Measurements from ENCODE around the gene EXOC1L.

EXOC1L gene

DNA sequence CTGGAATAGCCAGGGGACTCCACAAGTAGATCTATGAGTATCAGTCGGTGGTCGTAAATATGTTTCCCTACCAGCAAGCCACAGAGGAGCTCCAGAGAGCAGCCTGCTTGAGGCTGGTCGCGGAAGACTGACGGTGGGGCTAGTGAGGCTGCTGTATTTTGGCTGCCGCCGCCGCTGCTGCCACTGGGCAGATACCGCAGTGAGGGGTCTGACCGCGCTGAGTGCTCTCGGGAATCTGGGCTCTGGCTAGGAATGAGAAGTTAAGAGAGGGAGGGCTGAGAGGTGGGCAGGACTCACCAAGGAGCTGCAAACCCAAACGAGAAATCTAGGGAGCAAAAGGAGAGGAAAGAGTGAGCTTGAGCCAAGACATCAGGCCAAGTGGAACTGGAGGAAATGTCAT is at the start of gene EXOC1L:
TSS of gene EXOC1L (plus strand) at position 157 of the 400 bp plus-strand sequence. CDS start at position 394, 237 bp downstream.
- peak in 2 of 3 donors; percentile 1 to 2 for DNase-seq

DNA sequence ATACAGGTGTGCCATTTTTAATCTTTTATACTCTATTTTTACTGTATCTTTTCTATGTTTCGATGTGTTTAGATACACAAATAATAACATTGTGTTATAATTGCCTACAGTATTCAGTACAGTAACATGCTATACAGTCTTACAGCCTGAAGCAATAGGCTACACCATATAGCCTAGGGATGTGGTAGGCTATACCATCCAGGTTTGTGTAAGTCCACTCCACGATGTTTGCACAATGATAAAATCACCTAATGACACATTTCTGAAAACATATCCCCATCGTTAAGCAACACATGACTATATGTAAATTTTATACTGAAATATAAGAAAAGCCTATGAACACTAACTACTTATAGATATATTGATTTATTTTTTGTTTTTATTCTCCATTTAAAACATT is 48.9 kb upstream of the EXOC1L start:
- no peak for DNase-seq

- no peak for DNase-seq
Observed at GRCh38 chr4:55781341-55781740, 38.2 kb upstream of the EXOC1L start.

- no peak for DNase-seq
Observed at GRCh38 chr4:55781812-55782211, 37.8 kb upstream of the EXOC1L start.

- DNase-seq: no peak
Observed at GRCh38 chr4:55783584-55783983, 36.0 kb upstream of the EXOC1L start.

- DNase-seq: no peak
Observed at GRCh38 chr4:55784747-55785146, 34.8 kb upstream of the EXOC1L start.

- DNase-seq: no peak
Observed at GRCh38 chr4:55791666-55792065, 27.9 kb upstream of the EXOC1L start.

GRCh38 chr4:55793479-55793878 is 26.1 kb upstream of the EXOC1L start:
- no peak for DNase-seq

GRCh38 chr4:55794053-55794452 is 25.5 kb upstream of the EXOC1L start:
- DNase-seq: no peak

DNA sequence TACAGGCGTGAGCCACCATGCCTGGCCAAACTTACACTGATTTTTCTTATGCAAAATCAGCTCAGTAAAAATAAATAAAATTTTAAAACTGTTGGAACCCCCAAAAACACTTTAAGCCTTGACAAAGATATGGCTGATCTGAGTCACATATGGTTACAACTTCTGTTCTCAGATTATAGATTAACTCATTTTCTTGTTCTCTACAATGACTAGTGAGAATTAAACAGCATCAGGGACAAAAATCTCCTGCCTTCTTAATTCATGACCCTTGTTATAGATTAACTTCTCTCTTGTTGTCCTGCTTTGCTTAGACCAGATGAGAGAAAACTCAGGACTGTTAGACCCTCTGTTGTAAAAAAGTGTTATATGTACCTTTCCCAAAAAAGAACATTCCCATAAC is 24.2 kb upstream of the EXOC1L start:
- no peak for DNase-seq

DNA sequence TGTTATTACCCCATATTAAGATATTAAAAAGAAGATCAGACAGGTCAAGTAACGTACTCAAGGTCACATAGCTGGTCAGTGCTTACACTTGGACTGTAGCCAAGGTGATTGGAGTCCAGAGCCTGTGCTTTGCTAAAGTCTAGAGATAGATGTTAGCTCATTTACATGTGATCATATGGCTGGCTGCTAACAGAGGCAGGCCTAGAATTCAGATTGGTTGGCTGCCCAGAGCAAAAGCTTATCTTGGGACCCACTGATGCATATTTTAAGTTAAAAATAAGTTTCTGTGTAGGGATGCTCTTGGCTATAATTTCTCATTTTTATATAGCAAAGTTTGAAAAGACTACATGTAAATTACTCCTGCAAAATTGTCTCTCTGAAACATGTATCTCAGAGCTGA is 18.1 kb upstream of the EXOC1L start:
- no peak for DNase-seq

DNA sequence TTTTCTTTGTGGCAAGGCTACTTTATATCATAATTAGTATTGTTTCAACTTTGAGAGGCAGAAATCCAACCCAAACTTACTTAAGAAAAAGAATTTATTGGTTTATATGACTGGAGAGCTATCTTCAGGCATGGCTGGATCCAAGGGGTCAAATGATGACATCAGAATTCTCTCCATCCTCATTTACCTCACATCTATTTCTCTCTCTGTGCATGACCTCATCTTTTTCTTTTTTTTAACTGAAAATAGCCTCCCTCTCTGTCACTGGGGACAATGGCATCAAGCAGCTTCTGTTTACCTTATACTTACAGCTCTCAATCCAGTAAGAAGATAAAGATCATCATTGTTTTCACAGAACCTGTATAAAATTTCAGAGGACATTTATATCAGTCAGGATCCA is 12.0 kb upstream of the EXOC1L start:
- DNase-seq: no peak

DNA sequence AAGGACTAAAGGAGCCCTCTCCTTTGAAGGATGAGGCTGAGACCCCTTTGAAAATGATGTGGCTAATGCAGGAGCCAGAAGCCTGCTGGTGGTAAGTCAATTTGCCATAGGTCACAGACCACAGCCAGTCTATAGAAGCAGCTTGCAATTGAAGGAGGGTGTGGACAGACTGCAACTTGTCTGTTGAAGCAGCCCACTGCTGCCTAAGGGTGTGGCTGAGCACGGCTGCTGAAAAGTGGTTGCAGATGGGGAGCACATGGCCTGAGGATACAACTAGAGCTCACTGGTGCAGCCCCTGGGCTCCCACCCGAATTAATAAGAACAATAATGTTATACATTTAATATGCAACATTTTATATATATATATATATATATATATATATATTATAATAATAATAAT is 11.4 kb upstream of the EXOC1L start:
- DNase-seq: no peak

DNA sequence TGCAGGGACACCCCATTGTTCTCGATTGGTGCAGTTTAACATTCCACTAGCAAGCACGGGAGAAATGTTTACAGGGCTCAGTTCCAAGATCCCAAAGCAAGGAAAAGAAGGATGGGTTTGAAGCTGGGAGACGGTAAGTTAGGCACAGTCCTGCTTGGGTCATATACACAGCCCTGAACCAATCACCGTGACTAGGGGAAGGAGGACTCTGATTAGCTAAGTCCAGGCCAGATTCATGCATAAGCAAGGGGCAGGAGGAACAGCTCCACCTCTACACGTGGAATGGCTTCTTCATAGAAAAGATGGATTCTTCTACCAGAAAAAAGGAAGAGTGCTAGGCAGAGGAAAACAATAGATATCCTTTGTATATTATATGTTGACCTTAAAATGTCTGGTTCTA is 11.0 kb upstream of the EXOC1L start:
- no peak for DNase-seq

DNA sequence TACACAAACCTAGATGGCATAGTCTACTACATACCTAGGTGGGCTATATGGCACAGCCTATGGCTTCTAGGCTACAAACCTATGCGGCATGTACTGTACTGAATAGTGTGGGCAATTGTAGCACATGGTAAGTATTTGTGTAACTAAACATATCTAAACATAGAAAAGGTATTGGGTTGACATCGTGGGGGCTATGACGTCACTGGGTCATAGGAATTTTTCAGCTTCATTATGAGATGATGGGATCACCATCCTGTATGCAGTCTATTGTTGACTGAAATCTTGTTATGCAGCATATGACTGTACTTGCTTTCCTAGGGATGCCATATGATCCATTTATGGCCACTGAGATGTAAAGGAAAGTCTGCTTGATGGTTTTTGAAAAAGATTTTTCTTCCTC is 1.9 kb upstream of the EXOC1L start:
- DNase-seq: no peak

- DNase-seq: no peak
Observed at GRCh38 chr4:55820279-55820678, 689 bp downstream of the EXOC1L start.

- DNase-seq: no peak
Observed at GRCh38 chr4:55822329-55822728, 2.7 kb downstream of the EXOC1L start.

- DNase-seq: no peak
Observed at GRCh38 chr4:55824865-55825264, 5.3 kb downstream of the EXOC1L start.

DNA sequence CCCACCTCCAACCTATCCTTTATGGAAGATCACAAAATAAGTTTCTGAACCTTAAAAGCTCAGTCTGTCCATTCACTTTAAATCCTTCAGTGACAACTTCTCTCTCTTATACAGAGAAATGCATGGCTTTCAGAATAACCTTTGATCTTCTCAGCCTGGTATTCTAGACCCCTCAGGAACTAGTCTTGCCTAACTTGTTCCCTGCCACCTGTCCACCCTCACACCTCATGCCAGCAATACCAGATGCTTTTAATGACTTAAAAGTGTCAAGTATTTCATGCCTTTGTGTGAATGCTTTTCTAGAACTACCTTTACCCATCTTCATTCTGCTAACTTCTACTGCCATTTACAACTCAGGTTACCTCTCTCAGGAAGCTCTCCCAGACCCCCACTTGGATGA is 7.4 kb downstream of the EXOC1L start:
- no peak for DNase-seq

DNA sequence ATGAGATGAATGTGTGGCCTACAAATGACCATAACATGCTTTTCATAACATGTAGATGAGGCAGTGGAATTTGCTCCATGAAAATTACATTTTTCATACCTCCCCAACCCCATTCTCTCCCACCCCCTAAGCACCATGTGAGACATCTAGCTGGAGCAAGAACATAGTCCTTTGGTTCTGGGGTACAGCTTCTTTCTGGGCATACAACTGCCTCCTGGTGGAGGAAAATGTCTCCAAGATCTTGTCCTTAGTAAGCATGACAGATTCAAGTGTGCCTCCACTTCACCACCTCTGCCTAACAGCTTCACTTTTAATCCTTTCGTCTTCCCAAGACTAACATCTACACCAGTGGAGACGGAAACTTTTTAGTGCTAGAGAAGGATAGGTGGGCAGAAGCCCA is 8.0 kb downstream of the EXOC1L start:
- no peak for DNase-seq

DNA sequence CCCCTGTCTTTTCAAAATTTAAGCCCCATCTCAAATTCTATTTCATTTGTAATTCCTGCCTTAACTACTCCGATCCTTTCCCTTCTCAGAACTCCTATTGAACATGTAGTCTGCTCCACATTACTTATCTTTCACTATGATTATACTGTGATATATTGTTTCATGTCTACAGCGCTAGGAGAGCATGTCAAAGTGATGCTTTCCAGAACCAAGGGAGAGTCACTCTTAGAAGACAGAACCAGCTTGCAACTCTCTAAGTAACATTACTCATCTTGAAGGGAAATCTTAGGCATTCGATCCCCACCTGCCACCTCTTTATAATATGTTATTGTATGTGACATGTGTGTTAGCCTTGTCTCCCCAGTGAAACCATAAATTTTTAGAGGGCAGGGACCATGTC is 10.5 kb downstream of the EXOC1L start:
- DNase-seq: no peak

DNA sequence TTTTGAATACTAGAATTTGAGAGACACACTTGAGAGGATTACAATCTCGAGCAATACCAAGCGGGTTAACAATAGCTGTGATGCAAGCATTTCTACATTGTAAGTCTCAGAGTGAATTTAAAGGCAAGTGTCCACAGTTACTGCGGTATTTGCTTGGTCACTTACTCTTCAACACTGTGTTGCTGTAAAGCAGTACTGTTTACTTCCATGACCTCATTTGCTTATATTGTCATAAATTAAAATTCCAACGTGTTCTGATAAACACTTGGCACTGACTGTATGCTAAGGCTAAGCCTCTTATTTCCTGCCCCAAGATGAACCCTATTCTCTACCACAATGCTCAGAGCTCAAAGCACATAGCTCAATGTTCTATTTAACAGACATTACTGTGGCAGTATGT is 11.1 kb downstream of the EXOC1L start:
- no peak for DNase-seq

GRCh38 chr4:55834086-55834795 is 14.7 kb downstream of the EXOC1L start:
- no peak for DNase-seq

DNA sequence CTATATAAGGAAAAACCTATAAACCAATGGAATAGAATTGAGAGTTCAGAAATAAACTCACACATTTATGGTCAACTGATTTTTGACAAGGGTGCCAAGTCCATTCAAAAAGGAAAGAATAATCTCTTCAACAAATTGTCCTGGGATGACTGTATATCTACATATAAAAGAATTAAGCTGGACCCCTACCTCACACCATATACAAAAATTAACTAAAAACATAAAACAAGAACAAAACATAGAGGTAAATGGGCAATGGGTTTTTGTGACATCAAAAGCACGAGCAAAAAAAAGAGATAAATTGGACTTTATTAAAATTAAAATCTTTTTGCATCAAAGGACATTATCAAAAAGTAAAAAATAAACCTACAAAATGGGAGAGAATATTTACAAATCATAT is 18.3 kb downstream of the EXOC1L start:
- DNase-seq: no peak

- no peak for DNase-seq
Observed at GRCh38 chr4:55838356-55838755, 18.8 kb downstream of the EXOC1L start.

All from suppressor macrophage treated with lipopolysaccharide for 1 hour (primary cell).